Forelimb muscle (tissue), 1 donor: ENCODE results near the gene NEDD9. TPM values are rescaled to one million over a fixed set of nuclear protein-coding genes. Genes with fewer than 3 reads are reported as not detected.

ENCODE experiments used
- DNase-seq: peaks from one replicate; pipeline ENCODE4 v3.0.0-alpha.2; 2013; ENCODE audit warnings: low read depth
- polyA plus RNA-seq: library from polyadenylated mRNA; unstranded; fragments of 120-200 nt; gene quantifications from one replicate; pipeline ENCODE4 v1.2.1, GENCODE V29; 2013; ENCODE audit not compliant: insufficient read length

NEDD9 gene
- polyA plus RNA-seq, 1 donor: 10.1 TPM

DNA sequence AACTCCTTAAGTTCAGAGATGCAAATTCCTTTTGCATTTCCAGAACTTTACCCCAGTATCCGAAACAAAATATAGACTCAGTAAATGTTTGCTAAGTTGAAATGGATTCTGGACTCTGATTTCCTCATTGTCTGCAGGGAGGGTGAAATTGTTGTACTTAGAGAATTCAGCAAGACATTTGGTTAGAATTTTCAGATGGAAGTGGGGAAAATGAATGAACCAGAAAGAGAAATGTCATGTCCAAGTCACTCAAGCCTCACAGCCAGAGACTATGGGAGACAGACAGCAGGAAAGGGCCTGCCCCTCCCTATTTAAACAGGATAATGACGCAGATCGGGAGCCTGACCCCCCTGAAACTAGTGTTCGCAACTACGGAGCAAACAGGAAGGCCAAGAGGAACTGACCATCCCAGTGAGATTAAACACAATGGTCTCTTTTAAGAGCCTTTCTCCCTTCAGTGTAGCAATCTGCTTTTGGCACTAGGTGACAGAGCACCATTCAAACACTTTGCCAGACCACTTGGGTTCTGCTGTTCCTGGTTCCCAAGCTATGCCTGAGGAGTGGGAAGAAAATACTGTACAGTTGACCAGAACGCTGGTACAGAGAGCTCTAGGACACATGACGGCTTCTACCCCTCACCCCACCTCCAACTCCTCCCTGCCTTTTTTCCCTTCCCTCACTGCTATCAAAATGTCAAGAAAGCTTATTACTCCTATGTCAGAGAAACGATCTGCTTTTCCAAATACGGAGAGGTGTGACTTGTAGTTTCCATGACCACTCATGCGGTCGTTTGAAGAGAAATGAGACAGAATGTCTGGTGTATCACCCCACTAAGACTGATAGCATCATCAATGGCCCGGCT is 13.7 kb downstream of the NEDD9 start:
- no peak for DNase-seq

DNA sequence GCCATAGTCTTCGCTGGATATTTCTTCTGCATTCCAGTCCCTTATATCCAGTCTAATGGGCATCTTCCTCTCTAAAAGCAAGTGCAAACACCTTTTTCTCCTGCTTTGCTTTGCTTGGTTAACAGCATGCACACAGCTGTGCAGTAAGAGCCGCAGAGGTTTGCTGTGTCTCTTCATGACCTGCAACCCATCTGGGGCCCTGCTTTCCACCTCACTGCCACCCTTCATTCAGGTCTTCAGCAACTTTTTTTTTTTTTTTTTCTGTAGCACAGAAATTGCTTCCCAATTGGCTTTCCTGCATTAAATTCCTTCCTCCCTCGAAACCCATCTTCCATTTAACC is 14.4 kb downstream of the NEDD9 start:
- no peak for DNase-seq

DNA sequence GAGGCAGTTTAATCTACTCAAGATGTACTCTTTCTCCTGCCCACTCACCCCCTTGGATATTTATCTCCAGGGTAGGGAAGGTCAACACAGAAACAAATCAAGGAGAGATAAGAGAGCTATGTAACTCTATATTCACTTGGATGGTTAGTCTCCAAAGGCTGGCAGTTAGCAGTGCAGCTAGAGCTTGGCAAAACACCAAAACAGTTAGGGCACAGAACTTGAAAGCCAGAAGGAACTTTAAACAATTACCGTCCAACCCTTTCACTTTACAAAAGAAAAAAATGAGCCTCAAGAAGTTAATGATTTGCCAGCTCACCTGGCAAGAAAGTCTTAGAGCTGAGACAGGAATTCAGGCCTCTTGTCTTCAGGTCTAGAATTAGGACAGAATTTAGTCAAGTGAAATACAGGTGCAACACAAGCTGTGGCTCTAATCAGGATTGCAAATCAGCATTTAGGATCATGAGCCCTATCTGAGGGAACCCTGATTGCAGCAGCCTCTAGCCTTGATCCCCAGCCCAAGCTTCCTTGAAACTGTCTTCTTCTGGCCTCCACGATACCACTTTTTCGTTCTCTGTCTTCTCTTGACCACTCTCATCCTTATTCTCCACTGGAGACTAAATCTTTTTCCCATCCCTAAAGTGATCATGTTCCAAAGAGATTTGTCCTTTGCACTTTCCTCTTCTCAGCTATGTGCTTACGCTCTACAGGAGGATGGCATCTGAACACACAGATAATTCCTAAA is 14.9 kb downstream of the NEDD9 start:
- no peak for DNase-seq

DNA sequence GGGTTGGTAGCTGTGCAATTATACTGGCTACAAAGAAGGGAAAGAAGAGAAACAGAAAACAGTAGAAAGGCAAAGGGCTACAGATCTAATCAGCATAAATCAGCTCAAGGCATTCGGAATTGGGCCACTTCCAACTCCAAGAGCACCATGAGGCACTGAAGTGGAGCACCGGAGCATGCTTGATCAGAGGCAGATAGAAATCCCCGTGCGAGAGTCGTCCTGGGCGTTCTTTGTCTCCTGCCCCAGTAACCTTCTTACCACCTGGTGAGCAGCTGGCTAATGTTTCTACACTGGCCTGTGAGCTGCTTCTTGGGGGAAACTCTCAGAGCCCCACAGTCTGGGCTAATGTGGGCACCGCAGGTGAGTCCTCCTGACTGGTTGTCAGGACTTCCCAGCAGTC is 16.7 kb downstream of the NEDD9 start:
- no peak for DNase-seq

DNA sequence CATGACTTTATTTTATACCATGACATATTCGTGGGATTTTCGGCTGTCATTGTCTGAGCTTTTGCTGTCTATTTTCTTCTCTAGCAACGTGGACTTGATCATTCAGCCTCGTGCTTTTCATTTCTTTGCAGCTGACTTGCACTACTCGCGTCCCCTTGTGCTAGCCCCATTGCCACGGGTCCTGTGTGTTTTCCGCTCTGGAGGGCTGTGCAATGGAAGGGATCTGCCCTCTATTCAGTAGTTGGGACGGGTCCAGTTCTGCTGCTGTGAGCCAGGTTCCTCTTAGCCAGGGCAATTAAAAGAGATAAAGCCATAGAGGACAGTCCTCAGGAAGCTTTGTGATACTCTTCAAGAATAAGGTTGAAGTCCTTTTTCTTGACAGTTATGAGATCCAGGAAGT is 17.6 kb downstream of the NEDD9 start:
- DNase-seq: no peak

DNA sequence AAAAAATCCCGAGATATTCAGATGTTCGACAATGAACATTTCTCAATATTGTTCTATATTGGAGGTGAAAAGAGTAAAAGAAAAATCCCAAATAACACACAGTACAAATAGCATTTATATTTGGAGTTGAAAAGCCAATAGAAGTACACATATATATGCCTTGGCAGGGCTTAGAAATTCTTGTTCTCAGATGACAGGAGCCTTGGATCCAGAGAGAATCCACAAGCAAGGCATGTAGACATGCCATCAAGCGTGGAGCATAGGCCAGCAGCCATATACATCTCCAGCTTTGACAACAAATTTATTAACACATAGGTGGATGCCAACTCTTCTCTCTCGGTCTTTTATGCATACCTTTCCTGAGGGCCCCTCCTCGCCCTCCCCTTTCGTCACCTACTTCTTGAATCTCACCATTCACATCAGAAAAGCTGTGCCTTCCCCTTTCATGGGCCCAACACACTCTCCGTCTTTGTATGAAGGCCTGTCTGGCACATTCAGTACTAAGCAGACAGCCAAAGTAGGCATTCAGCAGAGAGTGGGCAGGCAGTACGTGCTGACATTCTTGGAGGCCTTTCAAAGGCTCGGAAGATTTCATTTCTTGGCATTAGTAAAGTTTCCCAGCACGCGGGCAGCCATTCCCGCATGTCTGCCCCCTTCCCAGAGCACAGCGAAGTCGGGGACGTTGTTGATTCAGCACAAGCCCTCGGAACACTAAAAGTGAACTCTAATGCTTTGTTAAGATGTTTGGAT is 18.2 kb downstream of the NEDD9 start:
- no peak for DNase-seq

DNA sequence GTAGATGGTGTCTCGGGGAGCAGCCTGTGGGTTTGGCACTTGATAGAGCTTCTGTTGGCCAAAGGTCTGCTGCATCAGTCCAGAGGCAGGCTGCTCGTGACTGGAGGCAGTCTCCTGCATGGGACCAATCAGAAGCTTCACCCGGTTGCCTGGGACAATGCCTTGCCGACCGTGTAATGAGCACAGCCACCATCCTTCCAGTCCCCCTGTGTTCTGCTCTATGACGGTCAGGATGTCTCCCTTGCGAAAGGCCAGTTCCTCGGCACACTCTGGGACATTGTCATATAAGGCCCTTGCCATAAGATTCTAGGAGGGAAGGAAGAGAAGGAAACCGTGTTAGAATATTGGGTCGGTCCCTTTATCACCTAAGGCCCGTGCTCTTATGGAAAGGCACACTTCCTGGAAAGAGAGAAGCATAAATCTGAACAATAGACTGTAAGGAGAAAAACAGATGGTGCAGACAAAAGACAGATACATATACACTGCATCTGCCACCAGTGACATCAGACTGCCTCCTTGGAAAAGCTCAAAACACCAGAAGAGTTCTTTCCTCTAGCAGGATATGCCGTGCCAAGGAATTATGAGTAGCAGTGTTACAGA is 18.9 kb downstream of the NEDD9 start:
- no peak for DNase-seq

DNA sequence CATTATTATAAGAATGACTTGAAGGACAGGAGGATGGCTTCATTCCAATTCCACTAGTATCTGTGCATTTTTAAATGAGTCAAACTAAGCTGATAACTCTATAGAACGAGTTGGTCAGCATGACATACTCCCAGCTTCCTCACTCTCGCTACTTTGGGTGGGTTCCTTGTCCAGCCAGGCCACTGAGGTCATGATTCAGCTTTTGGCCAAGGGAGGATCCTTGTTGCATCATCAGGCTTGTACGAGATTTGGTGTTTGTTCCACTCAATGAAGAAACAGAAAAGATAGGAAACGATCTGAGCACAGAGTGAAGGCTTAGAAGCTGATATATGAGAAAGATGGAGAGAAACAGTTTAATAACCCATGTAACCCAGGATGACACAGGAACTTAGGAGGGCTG is 19.8 kb downstream of the NEDD9 start:
- DNase-seq: no peak

DNA sequence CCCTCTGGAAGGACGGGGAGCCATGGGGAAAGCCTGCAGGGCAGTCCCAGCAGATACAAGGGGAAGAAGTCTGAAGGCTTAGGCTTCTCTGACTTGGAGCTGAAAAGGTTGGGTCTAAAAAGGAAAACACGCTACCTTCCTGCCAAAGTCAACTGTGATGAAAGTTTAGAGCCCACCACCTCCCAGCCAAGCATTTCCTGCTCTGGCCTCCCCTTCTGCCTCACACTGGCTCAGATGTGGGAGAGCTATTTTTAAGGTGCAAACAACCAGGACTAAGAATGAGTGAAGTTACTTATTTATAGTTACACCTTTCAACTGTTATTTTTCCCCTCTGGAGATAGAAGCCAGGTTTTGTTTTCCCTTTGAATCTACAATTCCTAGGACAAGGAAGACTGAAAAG is 21.2 kb downstream of the NEDD9 start:
- no peak for DNase-seq

DNA sequence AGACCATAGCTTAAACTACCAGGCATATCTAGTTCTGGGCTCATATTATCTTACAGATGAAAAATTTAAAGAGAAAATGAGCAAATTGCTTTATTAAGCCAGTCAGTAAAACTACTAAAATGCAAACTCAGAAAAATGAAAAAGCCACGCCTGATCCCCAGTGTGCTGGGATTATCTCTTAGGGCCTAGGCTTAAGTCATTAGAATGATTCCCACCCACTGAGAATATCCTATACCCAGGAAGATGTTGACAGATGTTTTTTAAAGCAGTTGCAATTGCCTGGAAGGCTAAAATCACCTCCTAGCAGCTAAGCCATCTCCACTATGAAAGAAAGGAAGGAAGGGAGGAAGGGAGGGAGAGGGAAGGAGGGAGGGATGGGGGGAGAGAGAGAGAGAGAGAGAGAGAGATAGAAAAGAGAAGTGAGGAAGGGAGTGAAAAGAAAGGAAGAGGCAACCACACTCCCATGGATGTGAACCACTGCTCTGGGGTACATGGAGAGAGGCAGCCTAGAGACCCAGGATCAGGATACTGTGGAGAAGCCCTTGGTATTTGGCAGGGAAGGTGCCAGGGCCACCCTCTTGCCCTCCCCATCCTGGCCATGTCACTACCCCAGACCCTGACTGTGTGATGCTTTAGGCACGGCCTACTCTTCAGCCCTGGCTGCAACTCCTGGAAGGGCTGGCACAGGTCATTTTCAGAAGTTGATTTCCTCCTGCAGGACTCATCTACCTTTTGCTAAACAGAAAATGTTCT is 21.9 kb downstream of the NEDD9 start:
- no peak for DNase-seq

DNA sequence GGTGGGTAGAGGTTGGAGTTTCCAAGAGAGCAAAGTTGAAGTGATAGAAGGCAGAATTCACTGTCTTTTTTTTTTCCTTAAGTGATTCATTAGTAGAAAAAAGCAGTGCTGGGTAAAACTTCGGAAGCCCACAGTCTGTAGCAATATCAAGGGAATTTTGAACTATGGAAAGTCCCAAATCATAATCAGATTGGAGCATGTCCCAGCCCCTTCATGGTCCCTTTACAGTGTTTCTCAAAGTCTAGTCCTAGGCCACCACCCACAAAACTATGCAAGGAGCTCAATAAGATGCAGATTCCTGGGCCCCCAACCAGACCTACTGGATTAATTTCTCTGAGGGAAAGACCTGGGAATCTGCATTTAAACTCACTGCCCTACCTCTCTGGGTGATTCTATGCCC is 22.6 kb downstream of the NEDD9 start:
- DNase-seq: no peak

DNA sequence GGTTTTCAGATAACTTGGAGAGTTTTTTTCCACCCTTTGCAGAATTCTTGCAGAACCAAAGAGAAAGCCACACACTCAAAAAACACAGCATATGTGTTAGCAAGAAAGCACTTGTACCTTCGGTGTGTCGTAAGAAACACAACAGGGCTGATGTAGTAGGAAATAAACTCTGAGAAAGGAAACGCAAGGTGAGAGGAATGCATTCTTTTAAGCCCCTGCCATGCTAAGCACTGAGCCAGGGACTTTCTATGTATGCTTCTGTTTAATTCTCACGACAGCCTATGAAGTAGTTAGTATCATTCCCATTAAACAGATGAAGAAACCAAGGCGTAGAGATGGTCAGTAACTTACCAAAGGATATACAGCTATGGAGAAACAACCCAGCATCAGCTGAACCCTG is 23.1 kb downstream of the NEDD9 start:
- no peak for DNase-seq

DNA sequence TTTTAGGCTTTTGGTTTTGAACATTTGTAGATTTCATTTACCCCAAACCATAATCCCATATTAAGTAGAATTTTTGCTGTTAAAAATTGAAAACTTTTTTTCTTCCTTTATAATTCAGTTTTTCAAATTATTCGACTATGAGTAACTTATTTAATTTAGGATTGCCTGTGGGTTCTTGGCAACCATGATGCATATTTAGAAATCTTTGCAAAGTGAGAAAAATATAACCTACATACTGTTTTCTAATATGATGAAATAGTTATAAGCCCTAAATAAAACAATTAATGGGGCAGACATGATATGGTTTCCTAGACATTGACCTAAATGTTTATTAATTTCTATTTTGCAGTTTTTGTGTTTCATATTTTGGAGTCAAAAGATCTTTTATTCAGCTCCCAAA is 23.6 kb downstream of the NEDD9 start:
- no peak for DNase-seq

DNA sequence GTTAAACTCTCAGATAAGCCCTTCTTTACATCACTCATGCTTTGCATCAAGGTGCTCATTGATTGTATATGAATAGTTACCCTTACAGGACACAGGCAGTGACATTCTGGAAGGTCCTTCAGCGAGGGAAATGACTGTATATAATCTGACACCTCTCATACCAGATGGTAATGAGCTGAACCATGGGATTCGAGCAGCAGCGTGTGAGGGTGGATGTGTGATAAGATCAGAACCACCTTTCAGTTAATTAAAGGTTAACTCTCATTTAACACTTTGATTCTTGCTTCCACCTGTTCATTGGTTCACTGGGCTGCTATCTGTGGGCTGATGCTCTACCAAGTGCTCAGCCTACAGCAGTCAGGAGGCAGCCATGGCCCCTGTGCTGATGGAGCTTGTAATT is 24.2 kb downstream of the NEDD9 start:
- DNase-seq: no peak

DNA sequence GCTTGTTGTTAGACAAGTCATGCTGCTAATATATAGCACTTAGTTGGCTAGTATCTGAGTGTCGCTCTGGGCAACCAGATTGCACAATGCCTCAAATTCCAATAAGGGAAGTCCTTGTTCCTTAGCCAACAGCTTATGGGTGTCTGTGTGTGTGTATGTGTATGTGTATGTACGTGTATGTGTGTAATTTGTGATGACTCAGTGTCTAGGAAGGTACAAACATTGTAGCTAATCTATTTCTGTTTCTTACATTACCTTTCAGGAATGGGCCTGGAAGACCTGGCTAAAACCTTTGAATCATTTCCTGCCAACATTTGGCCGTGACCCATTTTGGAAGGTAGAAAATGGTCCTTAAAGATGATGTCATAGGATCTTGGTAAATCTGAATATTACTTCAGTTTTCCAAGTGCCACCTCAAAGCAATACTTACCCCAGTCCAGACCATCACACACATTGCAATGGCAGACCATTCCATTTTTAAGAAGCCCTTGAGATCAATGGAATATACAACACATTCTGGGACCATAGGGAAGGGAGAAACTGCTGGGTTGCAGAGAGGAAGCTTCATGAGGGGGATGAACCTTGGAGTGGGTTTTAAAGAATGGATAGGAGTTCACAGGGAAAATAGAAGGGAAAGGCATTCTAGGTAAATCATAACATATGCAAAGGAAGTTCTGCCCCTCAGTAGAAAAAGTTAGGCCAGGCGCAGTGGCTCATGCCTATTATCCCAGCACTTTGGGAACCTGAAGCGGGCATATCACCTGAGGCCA is 25.1 kb downstream of the NEDD9 start:
- DNase-seq: peak; percentile 55

DNA sequence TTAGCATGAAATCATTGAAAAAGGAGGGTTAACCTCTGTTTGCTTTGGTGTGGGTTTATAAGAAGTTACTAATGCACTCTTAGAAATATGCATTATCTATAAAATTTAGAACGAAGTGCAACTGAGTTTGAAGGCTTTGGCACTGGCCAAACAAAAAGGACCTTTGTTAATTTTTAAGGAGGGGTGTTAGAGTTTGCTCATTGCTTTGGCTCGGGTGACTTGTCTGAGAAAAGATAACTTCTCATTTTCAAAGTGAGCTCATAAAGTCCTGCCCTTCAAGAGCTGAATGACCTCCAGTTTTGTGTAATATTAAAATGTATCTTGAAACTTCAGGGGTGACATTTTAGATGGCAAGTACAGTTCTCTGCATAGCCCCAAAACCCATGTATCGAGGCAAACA is 25.9 kb downstream of the NEDD9 start:
- no peak for DNase-seq

DNA sequence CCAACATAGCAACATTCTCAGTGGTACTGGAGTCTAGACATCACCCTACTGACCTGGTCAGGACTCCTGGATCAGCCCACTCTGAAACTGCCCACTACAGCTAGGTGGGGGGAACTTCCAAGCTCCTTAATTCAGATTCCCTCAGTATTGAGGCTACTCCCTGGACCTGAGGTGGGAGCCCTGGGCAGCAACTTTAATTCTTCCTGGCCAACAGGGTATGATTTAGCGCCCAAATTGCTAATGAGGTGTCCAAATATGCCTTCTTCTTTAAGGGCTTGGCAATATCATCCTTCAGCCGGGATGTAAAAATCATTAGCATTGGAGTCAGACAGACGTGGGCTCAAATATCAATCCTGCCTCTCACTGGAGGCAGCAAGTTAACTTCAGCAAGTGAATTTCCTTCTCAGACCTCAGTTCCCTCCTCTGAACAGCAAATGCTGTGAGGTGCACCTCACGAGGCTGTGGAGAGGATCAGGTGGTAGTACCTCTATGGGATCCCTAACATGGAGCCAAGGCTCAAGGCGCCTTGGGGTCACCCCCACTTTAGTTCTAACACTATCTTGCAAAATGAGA is 27.6 kb downstream of the NEDD9 start:
- no peak for DNase-seq

DNA sequence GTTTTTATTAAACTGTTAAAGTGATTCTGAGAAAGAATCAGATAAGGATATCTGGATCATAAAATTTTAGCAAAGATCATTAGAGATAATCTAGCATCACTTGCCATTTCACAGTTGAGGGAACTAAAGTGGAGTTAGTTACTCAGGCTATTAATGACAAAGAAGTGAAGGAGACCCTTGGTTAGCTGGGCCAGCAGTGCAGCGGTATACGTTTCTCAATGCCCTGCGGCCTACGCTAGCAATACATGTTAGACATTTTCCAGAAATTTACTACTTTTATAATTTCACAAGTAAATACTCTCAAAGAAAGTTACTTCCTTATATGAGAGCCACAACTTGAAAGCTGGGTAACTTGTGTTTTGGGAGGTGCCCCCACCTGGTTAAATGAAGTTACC is 28.5 kb downstream of the NEDD9 start:
- no peak for DNase-seq

DNA sequence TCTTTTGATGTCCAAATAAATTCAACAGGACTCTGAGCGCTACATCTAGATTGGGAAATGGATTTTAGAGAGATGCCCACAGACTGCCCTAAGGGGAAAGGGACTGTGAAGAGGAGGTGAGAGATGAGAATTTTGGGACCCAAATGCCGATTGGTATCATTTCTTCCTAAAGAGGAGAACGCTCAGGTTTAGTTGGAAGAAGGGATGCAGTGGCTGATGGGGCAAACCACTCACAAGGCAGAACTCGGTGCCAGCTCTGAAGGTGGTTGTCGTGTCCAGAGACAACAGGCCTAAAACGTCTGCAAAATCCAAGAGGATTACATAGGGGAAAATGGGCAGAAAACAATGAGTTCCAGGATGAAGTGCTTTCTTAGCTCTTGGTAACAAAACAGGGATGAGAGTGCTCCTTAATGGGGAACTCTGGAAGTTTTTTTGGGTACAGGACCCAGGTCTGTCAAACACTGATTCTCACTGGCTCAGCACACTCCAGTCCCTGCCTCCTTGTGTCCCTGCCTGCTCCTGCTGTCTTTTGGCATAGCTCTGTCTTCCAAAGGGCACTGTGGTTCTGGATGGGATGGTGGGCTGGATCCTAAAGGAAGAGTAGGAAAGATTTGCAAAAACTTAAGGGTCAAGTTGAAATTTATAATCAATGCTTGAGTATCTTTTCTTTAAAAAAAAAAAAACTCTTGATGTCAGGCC is 29.0 kb downstream of the NEDD9 start:
- no peak for DNase-seq
